Pancreas (tissue), 10 donors: ENCODE results near the gene TAS2R38. TPM values are rescaled to one million over a fixed set of nuclear protein-coding genes. Genes with fewer than 3 reads are reported as not detected.

ENCODE experiments used
- ATAC-seq, 4 donors: fragments of 200-7000 bp; cut with Tn5 transposase; one replicate each; pipeline versions ENCODE4 v1.8.0 to v1.9.1; 2020; ENCODE audit warnings: mild to moderate bottlenecking in 4 of 4, moderate library complexity in 4 of 4
- DNase-seq, 6 donors: peaks; one replicate each; pipeline ENCODE4 v3.0.0-alpha.2; 2020
- FAIRE-seq: peaks from 2 replicates; lab custom pipeline; 2012; peaks lifted over from hg19 to GRCh38; lab: Jason Lieb, UNC
- H3K27ac ChIP-seq, 4 donors: fragments of 200-600 bp; sonication (generic); 1 replicate in 3 of 4; 2 replicates in 1 of 4; pipeline versions ENCODE4 v1.5.0 to v1.8.0; 2020
- H3K27me3 ChIP-seq, 4 donors: fragments of 200-600 bp; one replicate each; pipeline ENCODE4 v1.8.0; 2021
- H3K36me3 ChIP-seq, 3 donors: fragments of 200-600 bp; sonication (generic) in 1 of 3; one replicate each; pipeline versions ENCODE4 v1.5.0 to v1.8.0; 2020 to 2021
- H3K4me1 ChIP-seq, 3 donors: fragments of 200-600 bp; one replicate each; pipeline ENCODE4 v1.8.0; 2021
- H3K4me3 ChIP-seq, 4 donors: fragments of 200-600 bp; sonication (generic) in 2 of 4; one replicate each; pipeline versions ENCODE4 v1.5.0 to v1.8.0; 2020 to 2021
- H3K9me3 ChIP-seq, 4 donors: fragments of 200-600 bp; one replicate each; pipeline ENCODE4 v1.8.0; 2021
- CTCF ChIP-seq, 4 donors: fragments of 200-600 bp; sonication (generic) in 3 of 4; IDR thresholded peaks; one replicate each; pipeline versions ENCODE4 v1.5.0 to v1.8.0; 2021; ENCODE audit warnings: antibody characterized with exemption in 4 of 4
- WGBS, 2 donors: extraction: QIAGEN DNeasy Blood & Tissue Kit; methylation state at CpG; one replicate each; pipeline ENCODE4 v1.1.7; 2013; 5-methylcytosine and 5-hydroxymethylcytosine counted together
- intact Hi-C, 3 donors: fragments of 100-400 bp; cut with DNase I; formaldehyde crosslinking; loops; one replicate each; pipeline versions ENCODE4 v1.11.1 to v1.14.2; 2022
- polyA plus RNA-seq, 2 donors: library from polyadenylated mRNA; stranded (reverse); fragments of 200-250 nt; gene quantifications; one replicate each; pipeline ENCODE4 v1.2.3, GENCODE V29; 2013
- total RNA-seq, 6 donors: library from RNA; stranded (reverse); fragmentation: NEBNext Ultra II Directional in 4 of 6; extraction: Animal tissue kit (Norgen Biotek cat#: 25700) in 4 of 6; gene quantifications; one replicate each; pipeline versions ENCODE4 v1.2.1 to v1.2.4, GENCODE V29; 2021 to 2023
- donor health status: healthy with polysubstance abuse.
- donor health status: DM: no; HTN: no; CAD: no; lungs with moderate emphysema.
- donor health status: DM: no; HTN: no; CAD: no.
- donor health status: control.
- donor health status: control.
- donor health status: Bipolar disorder and iron deficiency.
- donor health status: DM: yes; HTN: yes; CAD: no.
- donor health status: DM: no; HTN: no; CAD: no.
- donor health status: DM: no; HTN: no; CAD: no.
- donor health status: DM: yes; HTN: yes; CAD: no.

The TAS2R38 gene
- total and polyA plus RNA-seq, 8 donors: not detected

GRCh38 chr7:142009187-142009586, 35.6 kb upstream of the TAS2R38 start:
- no peak for FAIRE-seq
- no peak for DNase-seq
- Histone ChIP-seq H3K36me3 (no peaks in the 10 kb centered on the region), H3K9me3 (no peaks in the 10 kb centered on the region), H3K27me3 (no peaks in the 10 kb centered on the region), H3K4me1 (no peaks in the 10 kb centered on the region), H3K4me3 (no peak overlapping the region), H3K27ac (no peak overlapping the region)
- 54 to 67% methylated on average over 1 of the region's 1 CpG for WGBS, 2 donors
- intact Hi-C loops: no loop called here
- no peak for TF ChIP-seq CTCF (IDR thresholded peaks at IDR 0.05)
- no peak for ATAC-seq

- WGBS, 2 donors: 90 to 98% methylated on average over 2 of the region's 2 CpGs
- no peaks in the 10 kb centered on the region for H3K4me1 ChIP-seq
- no peaks in the 10 kb centered on the region for H3K36me3 ChIP-seq
- H3K27ac ChIP-seq: no peak overlapping the region
- H3K4me3 ChIP-seq: no peak overlapping the region
- no peak for TF ChIP-seq CTCF (IDR thresholded peaks at IDR 0.05)
- no peaks in the 10 kb centered on the region for H3K9me3 ChIP-seq
- FAIRE-seq: no peak
- H3K27me3 ChIP-seq: no peaks in the 10 kb centered on the region
- DNase-seq: no peak
- no peak for ATAC-seq
- intact Hi-C loops: no loop called here
Observed at GRCh38 chr7:142006577-142006976, 33.0 kb upstream of the TAS2R38 start.

GRCh38 chr7:142002179-142002578, 28.6 kb upstream of the TAS2R38 start:
- H3K27ac ChIP-seq: no peak overlapping the region
- H3K4me1 ChIP-seq: no peaks in the 10 kb centered on the region
- ATAC-seq (no peak), DNase-seq (no peak), FAIRE-seq (no peak)
- no peaks in the 10 kb centered on the region for H3K27me3 ChIP-seq
- no peaks in the 10 kb centered on the region for H3K9me3 ChIP-seq
- WGBS, 2 donors: 91 to 94% methylated on average over 1 of the region's 1 CpG
- no peak for TF ChIP-seq CTCF (IDR thresholded peaks at IDR 0.05)
- no peak overlapping the region for H3K4me3 ChIP-seq
- H3K36me3 ChIP-seq: no peaks in the 10 kb centered on the region
- intact Hi-C loops: no loop called here

- DNase-seq: no peak
Observed at GRCh38 chr7:142001163-142001874, 27.7 kb upstream of the TAS2R38 start.

More at GRCh38 chr7:142001163-142001874, 27.7 kb upstream of the TAS2R38 start:
- Histone ChIP-seq H3K4me1 (no peaks in the 10 kb centered on the region), H3K36me3 (no peaks in the 10 kb centered on the region), H3K27me3 (no peaks in the 10 kb centered on the region), H3K4me3 (no peak overlapping the region), H3K9me3 (no peaks in the 10 kb centered on the region), H3K27ac (no peak overlapping the region)
- WGBS, 2 donors: 81 to 83% methylated on average over 4 of the region's 4 CpGs
- intact Hi-C loops: no loop called here
- no peak for ATAC-seq
- no peak for FAIRE-seq
- TF ChIP-seq CTCF (IDR thresholded peaks at IDR 0.05): no peak
